Astrocyte of the cerebellum (primary cell): ENCODE measurements around the gene DLG2.

ENCODE experiments used
- DNase-seq: peaks from one replicate; pipeline ENCODE4 v3.0.0-alpha.2; 2011; ENCODE audit warnings: low read depth
- H3K4me3 ChIP-seq: 2 replicates; pipeline ENCODE4 v1.5.1; 2011; ENCODE audit warnings: mild to moderate bottlenecking, low read depth, low read length, moderate library complexity
- in situ Hi-C: cut with HindIII; loops from 2 replicates; pipeline ENCODE4 v1.10.0; 2017; ENCODE audit warnings: low sequenced_read_pairs
- TF ChIP-seq, protein P1 (sequence below): IDR thresholded peaks from 2 replicates; pipeline ENCODE4 v1.5.1; 2012; ENCODE audit warnings: low read length, low read depth, moderate library complexity, mild to moderate bottlenecking; ENCODE audit errors: missing control alignments

DLG2 gene

DNA sequence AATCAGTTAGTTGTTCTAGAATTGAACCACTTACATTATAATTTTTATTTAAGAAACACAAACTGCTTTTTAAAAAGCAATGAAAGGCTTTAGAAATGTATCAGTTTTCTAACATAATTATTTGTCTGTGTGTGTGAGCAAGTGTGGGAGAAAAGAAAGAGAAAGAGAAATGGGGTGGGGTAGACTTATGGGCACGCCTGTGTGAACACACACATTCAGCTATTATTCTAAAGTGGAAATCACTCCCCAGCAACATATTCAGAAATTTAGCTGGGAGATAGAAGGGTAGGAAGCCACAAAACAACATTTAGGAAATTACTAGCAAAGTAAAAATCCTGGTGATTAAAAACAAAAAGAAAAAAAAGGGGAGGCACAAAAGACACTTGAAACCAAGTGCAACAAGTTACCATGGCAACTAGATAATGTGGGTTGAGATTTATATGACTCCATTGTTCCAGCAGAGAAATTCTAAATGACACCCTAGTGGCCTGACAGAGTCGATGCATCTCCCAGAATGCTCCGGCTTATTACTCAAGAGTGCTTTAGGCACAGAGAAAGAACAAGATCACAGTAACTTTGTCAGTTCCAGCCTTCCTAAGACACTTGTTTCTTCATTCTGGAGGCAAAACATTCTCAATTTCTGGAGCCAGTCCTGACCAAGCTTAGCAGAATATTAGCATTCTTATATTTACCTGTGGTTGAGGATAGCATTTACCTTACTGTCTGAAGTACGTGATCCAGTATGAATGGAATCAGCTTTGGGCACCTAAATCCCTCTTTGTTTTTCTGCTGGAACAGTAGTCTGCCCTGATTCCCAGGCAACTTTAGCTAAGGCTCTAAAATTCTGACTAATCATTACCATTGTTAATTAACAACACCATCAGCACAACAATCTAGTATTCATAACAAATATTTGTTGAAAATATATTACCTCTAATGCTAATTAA is 444.4 kb downstream of the DLG2 start:
- TF ChIP-seq, protein P1, sequence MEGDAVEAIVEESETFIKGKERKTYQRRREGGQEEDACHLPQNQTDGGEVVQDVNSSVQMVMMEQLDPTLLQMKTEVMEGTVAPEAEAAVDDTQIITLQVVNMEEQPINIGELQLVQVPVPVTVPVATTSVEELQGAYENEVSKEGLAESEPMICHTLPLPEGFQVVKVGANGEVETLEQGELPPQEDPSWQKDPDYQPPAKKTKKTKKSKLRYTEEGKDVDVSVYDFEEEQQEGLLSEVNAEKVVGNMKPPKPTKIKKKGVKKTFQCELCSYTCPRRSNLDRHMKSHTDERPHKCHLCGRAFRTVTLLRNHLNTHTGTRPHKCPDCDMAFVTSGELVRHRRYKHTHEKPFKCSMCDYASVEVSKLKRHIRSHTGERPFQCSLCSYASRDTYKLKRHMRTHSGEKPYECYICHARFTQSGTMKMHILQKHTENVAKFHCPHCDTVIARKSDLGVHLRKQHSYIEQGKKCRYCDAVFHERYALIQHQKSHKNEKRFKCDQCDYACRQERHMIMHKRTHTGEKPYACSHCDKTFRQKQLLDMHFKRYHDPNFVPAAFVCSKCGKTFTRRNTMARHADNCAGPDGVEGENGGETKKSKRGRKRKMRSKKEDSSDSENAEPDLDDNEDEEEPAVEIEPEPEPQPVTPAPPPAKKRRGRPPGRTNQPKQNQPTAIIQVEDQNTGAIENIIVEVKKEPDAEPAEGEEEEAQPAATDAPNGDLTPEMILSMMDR: peak; percentile 55
- DNase-seq: peak; percentile 6
- no peak overlapping the region for H3K4me3 ChIP-seq
- in situ Hi-C loops: no loop called here

DNA sequence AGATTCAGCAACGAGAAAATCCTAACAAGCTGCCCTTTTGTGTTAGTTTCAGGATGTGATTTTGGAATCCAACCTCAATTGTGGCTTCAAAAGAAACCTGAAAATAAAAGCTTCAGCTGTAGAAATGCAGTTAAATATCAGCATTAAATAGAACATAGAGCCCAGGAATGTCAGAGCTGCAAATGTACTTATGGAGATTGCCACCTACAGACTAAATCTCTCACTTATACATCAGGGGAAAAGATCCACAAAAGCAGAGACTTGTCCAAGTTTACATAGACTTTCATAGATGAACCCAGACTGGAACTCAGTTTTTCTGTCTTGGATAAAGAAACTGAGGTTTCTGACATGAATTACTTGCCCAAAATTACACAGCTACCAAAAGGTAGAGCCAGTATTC is 446.6 kb downstream of the DLG2 start:
- DNase-seq: no peak
- in situ Hi-C loops: no loop called here
- no peak overlapping the region for H3K4me3 ChIP-seq
- TF ChIP-seq, protein P1: no peak

DNA sequence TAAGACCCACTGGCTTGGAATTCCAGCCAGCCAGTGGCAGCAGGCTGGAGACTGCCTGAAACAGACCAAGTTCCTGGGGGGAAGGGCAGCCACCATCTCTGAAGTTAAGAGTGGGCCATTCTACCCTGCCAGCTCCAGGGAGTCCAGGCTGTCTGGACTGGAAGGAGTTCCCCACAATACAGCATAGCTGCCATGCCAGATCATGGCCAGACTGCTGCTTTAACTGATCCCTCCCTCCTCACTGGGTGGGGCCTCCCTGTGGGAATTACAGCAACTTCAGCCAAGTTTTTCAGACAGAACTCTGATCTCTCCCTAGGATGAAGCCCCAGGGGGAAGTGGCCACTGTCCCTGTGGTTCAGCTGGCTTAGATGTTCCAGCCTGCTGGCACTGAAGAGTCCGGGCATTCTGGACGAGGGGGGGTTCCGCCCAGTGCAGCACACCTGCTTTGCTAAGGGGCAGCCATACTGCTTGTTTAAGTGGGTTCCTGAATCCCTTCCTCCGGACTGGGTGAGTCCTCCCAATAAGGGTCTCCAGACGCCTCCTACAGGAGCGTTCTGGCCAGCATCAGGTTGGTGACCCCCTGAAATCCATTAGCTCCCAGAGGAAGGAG is 455.4 kb downstream of the DLG2 start:
- in situ Hi-C loops: no loop called here
- H3K4me3 ChIP-seq: no peak overlapping the region
- no peak for DNase-seq
- TF ChIP-seq, protein P1: no peak

DNA sequence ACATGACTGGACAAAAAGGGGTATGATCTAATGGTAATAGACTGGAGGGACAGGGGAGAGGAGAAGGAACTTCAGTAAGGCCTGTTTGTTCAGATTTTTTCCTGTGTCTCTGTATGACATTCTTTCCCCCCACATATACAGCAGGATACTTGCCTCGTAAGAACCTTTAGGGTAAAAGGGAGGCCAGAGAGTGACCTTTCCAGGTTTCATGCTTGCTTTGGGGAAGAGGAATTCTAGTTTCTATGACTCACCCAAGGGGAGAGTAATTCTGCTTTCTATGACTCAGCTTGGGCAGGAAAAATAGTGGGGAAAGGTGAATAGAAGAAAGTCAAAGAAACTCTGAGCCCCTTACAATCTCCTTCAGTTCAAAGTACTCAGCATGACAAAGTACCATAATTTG is 457.0 kb downstream of the DLG2 start:
- peak; percentile 40 for DNase-seq
- TF ChIP-seq, protein P1: no peak
- in situ Hi-C loops: no loop called here
- H3K4me3 ChIP-seq: no peak overlapping the region

DNA sequence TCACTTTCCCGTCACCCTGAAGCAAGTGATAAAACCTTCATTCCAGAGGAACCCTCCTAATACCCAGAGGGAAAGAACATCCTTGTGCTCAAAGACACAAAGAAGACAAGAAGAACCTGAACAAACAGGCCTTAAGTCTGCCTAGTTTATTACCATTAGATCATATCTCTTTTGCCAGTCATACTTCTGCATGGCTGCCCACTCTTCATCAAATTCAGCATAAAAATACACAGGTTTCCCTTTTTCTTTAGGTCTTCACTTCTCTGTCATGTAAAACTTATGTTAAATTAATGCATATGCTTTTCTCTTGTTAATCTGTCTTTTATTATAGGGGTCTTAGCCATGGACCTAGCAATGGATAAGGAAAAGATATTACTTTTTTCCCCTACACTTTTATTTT is 459.7 kb downstream of the DLG2 start:
- DNase-seq: no peak
- TF ChIP-seq, protein P1: no peak
- in situ Hi-C loops: no loop called here
- no peak overlapping the region for H3K4me3 ChIP-seq

DNA sequence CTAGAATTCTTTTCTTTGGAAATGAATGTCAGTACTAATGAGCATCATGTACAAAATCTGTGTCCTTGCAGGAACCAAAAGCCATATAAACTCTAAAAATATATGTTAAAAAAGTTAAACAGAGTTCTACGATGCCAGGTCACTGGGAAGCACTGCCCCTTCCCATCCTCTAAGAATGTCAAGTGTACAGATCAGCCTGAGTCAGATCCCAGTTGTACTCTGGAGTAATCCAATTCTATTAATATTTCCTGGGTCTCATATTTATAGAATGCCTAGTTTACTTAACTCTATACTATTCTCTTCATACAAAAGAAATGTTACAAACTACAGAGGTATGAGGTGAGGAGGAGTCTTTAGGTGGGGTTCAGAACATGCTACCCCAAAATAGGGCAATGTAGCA is 460.1 kb downstream of the DLG2 start:
- H3K4me3 ChIP-seq: no peak overlapping the region
- in situ Hi-C loops: no loop called here
- TF ChIP-seq, protein P1: no peak
- DNase-seq: no peak
